GM18520 (cell line): ENCODE results near the gene CCZ1.
"Not testable (repeated sequence)": the region's sequence is repeated elsewhere in the genome, so short reads cannot be mapped to it uniquely, and the experiment has no call there.

Experiments
- ATAC-seq: cut with Tn5 transposase; IDR thresholded peaks from one replicate; pipeline ENCODE4 v1.9.1; 2021; ENCODE audit not compliant: unreplicated experiment

The CCZ1 gene

DNA sequence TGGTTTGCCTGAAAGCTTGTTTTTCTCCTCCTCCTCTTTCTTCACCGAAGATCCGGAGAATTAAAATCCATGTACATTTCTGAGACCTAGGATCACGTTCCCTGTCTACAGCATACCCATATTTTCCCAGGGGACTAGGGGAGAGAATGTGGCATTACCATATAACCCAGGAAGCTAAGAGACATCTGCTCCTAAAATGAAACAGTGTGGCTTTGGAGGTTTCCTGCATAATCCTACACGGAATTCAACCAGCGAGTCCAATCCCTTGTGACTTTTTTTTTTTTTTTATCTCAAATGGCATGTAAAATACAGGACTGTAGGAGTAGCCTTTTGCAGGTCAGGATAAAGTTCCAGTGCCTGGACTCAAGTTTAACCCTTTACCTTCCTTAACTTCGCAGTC lies 10.3 kb downstream of the CCZ1 start:
- ATAC-seq, result not testable (repeated sequence)

DNA sequence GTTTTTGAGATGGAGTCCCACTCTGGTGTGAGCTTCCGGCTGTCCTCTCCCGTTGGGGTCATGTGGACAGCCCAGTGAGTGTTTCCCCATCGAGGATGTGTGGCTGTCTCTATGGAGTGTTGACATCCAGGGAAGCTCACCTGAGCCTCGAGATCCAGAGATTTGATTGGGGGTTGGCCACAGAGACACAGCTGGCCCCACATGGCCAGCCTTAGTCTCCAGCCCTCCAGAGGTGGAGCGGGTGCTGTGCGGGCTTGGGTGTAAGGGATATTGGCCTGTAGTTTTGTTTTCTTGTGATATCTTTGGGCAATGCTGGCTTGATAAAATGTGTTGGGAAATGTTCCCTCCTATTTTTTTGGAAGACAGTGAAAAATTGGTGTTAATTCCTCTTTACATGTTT lies 18.0 kb downstream of the CCZ1 start:
- ATAC-seq, result not testable (repeated sequence)

DNA sequence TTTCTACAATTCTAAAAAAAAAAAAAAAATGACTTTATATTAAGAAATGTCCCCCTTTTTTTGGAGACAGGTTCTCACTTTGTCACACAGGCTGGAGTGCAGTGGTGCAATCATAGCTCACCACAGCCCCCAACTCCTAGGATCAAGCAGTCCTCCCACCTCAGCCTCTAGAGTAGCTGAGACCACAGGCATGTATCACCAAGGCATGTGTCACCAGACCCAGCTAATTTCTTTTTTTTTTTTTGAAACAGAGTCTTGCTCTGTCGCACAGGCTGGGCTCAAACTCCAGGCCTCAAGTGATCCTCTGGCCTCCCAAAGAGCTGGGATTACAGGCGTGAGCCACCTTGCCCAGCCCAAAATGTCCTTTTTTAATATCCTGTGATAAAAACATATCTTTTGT lies 25.6 kb downstream of the CCZ1 start:
- not testable (repeated sequence) for ATAC-seq

DNA sequence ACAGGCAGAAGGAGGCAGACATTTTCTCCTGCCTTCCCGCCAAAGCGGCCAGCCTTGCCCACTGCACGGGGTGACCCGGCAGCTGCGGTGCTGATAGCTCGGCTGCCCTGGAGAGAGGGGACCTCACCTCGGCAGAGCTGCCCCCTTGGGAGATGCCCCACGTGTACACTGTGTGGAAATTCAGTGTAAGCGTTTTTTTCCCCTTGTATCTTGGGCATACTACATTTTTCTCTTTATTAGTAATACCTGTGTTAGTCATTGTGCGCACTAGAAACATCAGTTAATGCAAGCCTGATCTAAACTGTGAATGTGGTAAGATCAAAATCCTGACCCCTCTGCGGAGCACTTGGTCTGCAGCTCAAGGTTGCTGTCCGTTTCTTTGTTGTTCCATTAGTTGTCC lies 26.1 kb downstream of the CCZ1 start:
- not testable (repeated sequence) for ATAC-seq

DNA sequence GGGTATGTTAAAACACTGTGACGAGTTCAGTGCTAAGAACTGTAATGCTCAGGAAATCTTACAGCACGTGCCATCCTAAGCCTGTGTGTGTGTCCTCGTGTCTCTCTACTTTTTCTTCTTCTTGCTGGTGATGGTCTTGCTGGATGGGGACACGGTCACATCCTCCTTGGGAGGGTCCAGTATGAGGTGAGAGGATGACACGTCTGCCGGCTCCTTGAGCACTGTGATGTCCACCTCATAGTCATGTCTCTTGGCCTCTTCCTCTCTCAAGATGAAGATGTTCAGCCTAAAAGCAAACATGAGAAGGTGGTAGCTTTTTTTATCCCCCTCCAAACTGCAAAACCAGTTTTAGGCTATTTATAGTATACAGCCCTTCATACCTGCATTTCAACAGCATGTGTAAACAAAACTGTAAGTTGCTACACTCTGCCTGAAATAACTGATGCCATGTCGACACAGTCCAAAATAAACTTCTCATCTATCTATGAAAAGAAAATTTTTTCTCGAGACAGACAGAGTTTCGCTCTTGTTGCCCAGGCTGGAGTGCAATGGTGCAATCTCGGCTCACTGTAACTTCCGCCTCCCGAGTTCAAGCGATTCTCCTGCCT lies 27.8 kb downstream of the CCZ1 start:
- not testable (repeated sequence) for ATAC-seq

DNA sequence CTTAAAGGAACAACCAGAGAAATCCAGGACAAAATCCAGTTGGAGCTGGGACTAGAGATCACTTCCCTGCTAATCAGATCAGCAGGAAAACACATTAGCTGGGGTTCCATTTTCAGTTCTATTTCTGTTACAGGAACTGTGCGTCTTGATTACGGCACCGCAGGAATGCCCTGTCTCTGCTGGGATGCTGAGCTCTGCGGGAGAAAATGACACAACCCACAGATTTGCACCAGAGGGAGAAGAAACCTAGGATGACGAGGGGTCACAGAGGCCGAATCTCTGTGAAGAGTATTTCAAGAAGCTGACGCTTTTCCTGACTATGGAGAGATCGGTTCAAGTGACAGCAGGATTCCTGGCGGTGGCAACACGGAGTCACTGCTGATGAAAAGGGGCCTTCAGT lies 31.8 kb downstream of the CCZ1 start:
- ATAC-seq, result not testable (repeated sequence)

DNA sequence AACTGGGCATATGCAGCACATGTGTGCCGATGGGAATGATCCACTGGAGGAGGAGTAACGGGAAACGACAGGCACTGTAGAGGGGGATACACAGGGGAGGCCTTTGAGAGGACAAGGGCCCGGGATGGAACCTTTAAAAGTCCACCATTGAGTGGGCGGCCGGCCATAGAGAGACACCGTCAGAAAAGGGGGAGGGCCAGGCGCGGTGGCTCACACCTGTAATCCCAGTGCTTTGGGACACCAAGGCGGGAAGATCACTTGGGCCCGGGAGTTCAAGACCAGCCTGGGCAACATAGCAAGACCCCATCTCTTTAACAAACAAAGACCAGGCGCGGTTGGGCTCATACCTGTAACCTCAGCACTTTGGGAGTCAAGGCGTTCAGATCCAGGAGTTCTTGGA lies 32.7 kb downstream of the CCZ1 start:
- ATAC-seq, result not testable (repeated sequence)

DNA sequence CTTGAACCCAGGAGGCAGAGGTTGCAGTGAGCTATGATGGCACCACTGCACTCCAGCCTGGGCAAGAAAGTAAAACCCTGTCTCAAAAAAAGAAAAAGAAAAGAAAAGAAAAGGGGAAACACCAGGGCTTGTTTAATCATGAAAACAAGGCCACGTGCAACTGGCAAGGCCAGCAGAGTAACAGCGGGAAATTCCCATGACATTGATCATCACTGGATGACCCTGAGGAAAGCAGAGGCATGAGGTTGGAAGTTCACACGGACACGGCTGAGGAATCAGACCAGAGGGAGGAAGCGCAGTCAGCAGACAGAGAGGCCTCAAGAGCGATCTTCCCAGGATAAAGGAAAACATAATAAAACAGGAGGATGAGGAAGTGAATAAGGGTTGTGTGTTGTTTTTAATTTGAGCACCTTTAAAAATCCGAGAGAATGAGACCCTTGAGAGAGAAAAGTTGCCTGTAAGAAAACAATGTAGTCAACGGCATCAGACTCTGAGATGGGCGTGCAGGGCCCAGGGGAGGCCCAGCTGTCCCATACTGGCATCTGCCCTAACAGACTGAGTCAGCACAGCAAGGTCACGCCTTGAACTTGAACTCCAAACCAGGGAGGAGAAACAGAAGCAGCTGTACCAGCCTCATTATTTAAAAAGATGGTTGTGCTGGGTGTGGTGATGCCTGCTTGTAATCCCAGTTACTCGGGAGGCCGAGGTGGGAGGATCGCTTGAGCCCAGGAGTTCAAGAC lies 33.5 kb downstream of the CCZ1 start:
- not testable (repeated sequence) for ATAC-seq

DNA sequence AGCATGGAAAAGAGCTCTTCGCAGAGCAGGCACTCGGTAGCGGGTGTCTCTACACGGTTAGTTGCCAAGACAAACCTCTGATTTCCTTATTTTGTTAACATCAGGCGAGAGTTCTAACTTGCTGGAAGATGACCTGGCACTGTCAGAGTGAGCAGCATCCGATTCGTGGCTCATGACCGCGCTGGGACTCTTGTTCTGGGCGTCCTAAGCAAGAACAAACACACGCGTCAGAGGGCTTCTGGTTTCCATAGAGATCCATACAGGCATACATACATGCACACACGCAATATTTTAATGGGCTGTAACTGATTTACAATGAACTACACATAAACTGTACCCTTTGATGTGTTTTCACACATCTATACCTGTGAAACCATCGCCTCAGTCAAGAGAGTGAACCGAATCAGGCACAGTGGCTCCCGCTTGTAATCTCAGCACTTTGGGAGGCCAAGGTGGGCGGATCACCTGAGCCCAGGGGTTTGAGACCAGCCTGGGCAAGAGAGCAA lies 36.5 kb downstream of the CCZ1 start:
- not testable (repeated sequence) for ATAC-seq

DNA sequence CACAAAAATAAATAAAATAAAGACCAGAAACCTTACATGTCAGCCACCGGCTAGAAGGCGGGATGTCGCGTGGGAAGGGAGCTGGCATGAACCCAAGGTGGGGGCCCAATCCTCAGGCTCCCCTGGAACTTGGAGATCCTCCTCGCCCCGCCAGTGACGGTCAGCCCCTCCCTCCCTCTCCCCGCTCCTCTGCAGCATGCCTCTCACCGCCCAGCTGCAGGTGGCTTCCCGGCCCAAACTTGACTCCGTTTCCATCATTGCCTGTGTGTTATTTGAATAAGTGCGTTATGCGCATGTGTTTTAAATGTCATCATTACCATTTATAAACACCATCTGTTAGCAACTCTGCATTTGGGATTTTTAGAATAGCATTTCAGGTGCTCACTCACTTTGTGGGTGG lies 64.7 kb downstream of the CCZ1 start:
- ATAC-seq, result not testable (repeated sequence)

DNA sequence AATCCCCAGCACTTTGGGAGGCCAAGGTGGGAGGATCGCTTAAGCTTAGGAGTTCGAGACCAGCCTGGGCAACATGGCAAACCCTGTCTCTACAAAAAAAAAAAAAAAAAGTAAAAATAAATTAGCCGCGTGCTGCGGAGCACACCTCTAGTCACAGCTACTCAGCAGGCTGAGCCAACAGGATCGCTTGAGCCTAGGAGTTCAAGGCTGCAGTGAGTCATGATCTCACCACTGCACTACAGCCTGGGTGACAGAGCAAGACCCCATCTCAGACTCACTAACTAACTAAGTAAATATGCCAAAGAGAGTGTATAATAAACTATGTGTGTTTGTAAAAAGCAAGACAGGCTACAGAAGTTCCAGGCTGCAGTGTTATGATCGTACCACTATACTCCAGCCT lies 65.3 kb downstream of the CCZ1 start:
- not testable (repeated sequence) for ATAC-seq

DNA sequence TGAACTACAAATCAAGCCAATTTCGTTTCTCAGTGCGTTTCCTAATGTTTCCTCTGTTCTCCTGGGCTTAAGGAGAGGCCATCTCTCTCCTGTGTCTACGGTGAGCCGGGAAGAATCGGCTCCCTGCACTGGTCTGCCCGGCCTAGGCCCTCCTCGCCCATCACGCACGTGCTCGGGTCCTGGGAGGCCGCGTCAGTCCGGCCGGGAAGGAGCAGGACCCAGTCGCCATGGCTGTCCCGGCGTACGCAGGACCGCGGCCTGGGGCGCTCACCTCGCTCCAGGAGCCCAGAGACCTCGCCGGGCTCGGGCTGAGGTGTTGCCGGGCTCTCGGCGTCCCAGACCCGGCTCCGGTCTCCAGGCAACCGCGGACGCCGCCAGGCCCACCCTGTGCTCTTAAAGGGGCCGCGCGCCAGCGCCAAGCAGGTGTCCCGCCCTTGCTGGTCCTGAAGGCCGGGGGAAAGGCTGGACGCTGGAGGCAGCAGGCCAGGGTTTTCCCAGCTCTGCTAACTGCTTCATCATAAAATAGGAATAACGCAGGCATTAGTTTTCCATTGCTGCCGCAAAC lies 71.9 kb downstream of the CCZ1 start, which contains the start of gene RSPH10B:
Gene RSPH10B, minus strand, starts transcription at position 343 of the 565 bp plus-strand sequence. CDS start 3,573 bp downstream, outside the sequence.
- not testable (repeated sequence) for ATAC-seq

DNA sequence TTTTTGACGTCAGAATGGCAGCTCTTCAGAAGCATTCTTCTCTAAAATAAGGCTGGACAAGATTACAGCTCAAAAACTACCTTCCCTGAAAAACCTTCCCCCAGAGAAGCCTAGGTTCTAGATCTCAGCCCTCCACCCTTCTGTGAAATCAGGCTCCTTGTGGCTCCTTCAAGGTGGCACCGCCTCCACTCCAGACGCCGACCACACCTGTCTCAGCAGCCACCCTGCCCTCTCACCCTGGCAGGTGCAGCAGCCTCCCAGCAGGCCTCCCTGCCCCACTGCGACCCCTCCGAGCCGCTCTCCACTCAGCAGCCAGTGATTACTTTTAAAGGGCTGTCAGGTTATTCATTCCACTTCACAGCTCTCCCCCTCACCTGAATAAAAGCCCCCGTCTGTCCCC lies 75.0 kb downstream of the CCZ1 start:
- not testable (repeated sequence) for ATAC-seq
